MM.1S (cell line): Measurements from ENCODE around the gene TMEM235.

Experiments used
- DNase-seq: peaks from one replicate; pipeline ENCODE4 v3.0.0-alpha.2; 2015
- H2AFZ ChIP-seq: fragments of 300-600 bp; sonication (generic); 2 replicates; pipeline ENCODE4 v1.6.0; 2016; ENCODE audit warnings: antibody characterized with exemption, low read length
- H3F3A ChIP-seq: fragments of 300-600 bp; sonication (generic); 2 replicates; pipeline ENCODE4 v1.6.1; 2016; ENCODE audit warnings: mild to moderate bottlenecking, antibody characterized with exemption, low read length, moderate library complexity, mixed read lengths; ENCODE audit not compliant: insufficient read depth
- H3K27ac ChIP-seq: fragments of 300-600 bp; sonication (generic); 2 replicates; pipeline ENCODE4 v1.5.1; 2016; ENCODE audit warnings: mild to moderate bottlenecking, low read length
- H3K27me3 ChIP-seq: fragments of 300-600 bp; sonication (generic); replicated peaks from 2 replicates; pipeline ENCODE4 v1.6.0; 2016; ENCODE audit warnings: low read length; ENCODE audit not compliant: insufficient read depth
- H3K36me3 ChIP-seq: fragments of 300-600 bp; sonication (generic); replicated peaks from 2 replicates; pipeline ENCODE4 v1.6.1; 2016; ENCODE audit warnings: mild to moderate bottlenecking, low read length, mixed read lengths; ENCODE audit not compliant: insufficient read depth
- H3K4me1 ChIP-seq: fragments of 300-600 bp; sonication (generic); 2 replicates; pipeline ENCODE4 v1.6.1; 2016; ENCODE audit warnings: low read length, mixed read lengths
- H3K4me2 ChIP-seq: fragments of 300-600 bp; sonication (generic); 2 replicates; pipeline ENCODE4 v1.6.0; 2016; ENCODE audit warnings: low read depth, low read length
- H3K4me3 ChIP-seq: fragments of 300-600 bp; sonication (generic); 2 replicates; pipeline ENCODE4 v1.5.1; 2016; ENCODE audit warnings: low read length, mixed read lengths
- H3K79me2 ChIP-seq: fragments of 300-600 bp; sonication (generic); 2 replicates; pipeline ENCODE4 v1.6.1; 2016; ENCODE audit warnings: mixed run types, low read length, mixed read lengths
- H3K9ac ChIP-seq: fragments of 300-600 bp; sonication (generic); 2 replicates; pipeline ENCODE4 v1.6.1; 2016; ENCODE audit warnings: low read length, mixed read lengths
- H3K9me2 ChIP-seq: fragments of 300-600 bp; sonication (generic); replicated peaks from 2 replicates; pipeline ENCODE4 v1.6.1; 2016; ENCODE audit warnings: mild to moderate bottlenecking, low read length, mixed read lengths; ENCODE audit not compliant: insufficient read depth
- H3K9me3 ChIP-seq: fragments of 300-600 bp; sonication (generic); replicated peaks from 2 replicates; pipeline ENCODE4 v1.6.1; 2016; ENCODE audit warnings: mild to moderate bottlenecking, low read length, mixed read lengths; ENCODE audit not compliant: insufficient read depth
- H4K20me1 ChIP-seq: fragments of 300-600 bp; sonication (generic); 2 replicates; pipeline ENCODE4 v1.6.1; 2016; ENCODE audit warnings: mild to moderate bottlenecking, low read length, moderate library complexity, mixed read lengths; ENCODE audit not compliant: insufficient read depth
- CTCF ChIP-seq: fragments of 300-600 bp; sonication (generic); IDR thresholded peaks from 2 replicates; pipeline ENCODE4 v1.5.1; 2016; ENCODE audit warnings: antibody characterized with exemption, low read length, mixed read lengths
- EZH2 ChIP-seq: fragments of 300-600 bp; sonication (generic); optimal IDR thresholded peaks from 2 replicates; pipeline ENCODE3; 2017; ENCODE audit warnings: low read depth, mild to moderate bottlenecking, antibody characterized with exemption, low read length, mixed read lengths
- EZH2phosphoT487 ChIP-seq: fragments of 300-600 bp; sonication (generic); IDR thresholded peaks from 2 replicates; pipeline ENCODE4 v1.6.1; 2018; ENCODE audit warnings: antibody characterized with exemption, low read length

Gene TMEM235

DNA sequence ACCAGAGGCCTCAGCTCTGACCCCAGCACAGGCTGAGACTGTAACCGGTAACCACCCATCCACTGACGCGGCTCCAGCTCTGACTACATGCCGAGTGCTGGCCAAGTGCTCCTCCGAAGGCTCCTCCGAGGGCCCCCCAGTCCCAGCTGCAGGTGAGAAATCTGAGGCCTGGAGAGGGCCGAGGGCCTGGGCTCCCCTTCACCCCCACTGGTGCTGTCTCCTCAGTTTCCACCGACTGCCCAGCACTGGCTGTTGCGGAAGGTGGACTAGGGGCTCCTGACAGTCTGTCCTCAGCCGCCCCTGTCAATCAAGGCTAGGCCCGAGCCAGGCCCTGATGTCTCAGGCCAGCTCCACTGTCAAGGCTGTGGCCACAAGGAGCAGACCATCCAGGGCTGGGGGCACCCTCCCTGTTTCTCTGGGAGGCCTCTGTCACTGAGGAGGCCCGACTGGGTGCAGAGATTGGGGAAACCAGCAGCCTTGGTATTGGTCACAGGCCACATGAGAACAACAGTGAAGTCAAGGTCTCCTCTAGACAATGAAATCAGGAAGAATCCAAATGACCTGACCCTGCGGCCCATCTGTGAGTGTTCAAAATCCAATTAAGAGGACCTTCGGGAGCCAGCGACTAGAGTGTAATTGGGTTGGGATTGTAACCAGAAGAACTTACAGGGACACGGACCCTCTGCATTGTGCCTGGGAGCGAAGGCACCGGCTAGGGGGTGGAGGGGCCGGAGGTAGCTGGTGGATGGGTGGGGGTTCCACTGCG lies 5.1 kb downstream of the TMEM235 start:
- Histone ChIP-seq H3K36me3 (no peaks in the 10 kb centered on the region), H3F3A (no peaks in the 10 kb centered on the region), H3K9me3 (no peaks in the 10 kb centered on the region), H3K4me1 (no peaks in the 10 kb centered on the region), H3K9ac (no peak overlapping the region), H3K27ac (no peak overlapping the region), H3K4me3 (no peak overlapping the region), H4K20me1 (no peaks in the 10 kb centered on the region), H2AFZ (no peak overlapping the region), H3K27me3 (peaks cover 16% of the 10 kb centered on the region), H3K9me2 (no peaks in the 10 kb centered on the region), H3K4me2 (no peak overlapping the region), H3K79me2 (no peaks in the 10 kb centered on the region)
- DNase-seq = no peak
- no peak for TF ChIP-seq EZH2
- no peak for TF ChIP-seq EZH2phosphoT487
- TF ChIP-seq CTCF = no peak

DNA sequence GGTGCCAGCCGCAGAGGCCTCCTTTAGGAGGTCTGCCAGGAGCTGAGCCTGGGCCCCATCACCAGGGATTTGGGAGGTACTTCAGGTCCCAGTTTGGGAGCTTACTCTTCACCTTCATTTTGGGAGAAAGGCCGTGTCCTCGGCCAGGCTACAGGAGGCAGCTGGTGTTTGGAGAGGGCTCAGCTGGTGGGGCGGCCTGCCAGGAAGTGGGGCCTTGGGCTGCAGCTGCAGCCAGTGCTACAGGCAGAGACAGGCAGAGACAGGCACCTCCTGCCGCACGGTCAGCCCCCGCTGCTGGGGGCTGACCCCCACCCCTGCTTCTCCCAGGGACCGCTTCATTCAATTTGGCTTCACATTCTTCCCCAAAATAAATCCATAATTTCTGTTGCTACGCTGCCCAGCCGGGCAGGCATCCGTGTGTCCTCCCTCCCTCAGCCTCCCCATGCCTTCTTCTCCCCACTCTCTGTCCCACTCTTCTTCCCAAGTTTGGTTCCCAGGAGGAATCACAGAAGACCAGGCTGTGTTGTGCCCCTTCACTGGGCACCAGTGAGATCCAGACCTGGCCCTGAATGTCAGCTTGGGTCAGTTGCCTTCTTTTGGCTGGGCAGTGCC lies 6.1 kb downstream of the TMEM235 start:
- H3F3A ChIP-seq = no peaks in the 10 kb centered on the region
- no peak for TF ChIP-seq EZH2
- TF ChIP-seq EZH2phosphoT487 = no peak
- no peak for TF ChIP-seq CTCF
- no peak overlapping the region for H2AFZ ChIP-seq
- no peak overlapping the region for H3K27ac ChIP-seq
- no peak for DNase-seq
- no peaks in the 10 kb centered on the region for H3K36me3 ChIP-seq
- no peak overlapping the region for H3K9ac ChIP-seq
- no peak overlapping the region for H3K4me2 ChIP-seq
- no peaks in the 10 kb centered on the region for H3K79me2 ChIP-seq
- H3K4me1 ChIP-seq = no peaks in the 10 kb centered on the region
- no peaks in the 10 kb centered on the region for H3K9me2 ChIP-seq
- H3K27me3 ChIP-seq = peaks cover 9% of the 10 kb centered on the region
- no peaks in the 10 kb centered on the region for H4K20me1 ChIP-seq
- no peaks in the 10 kb centered on the region for H3K9me3 ChIP-seq
- H3K4me3 ChIP-seq = no peak overlapping the region

- H3K4me2 ChIP-seq = no peak overlapping the region
- no peak for TF ChIP-seq EZH2phosphoT487
- H3K4me3 ChIP-seq = no peak overlapping the region
- no peak overlapping the region for H3K9ac ChIP-seq
- no peaks in the 10 kb centered on the region for H4K20me1 ChIP-seq
- H3K9me3 ChIP-seq = no peaks in the 10 kb centered on the region
- DNase-seq = no peak
- H3K36me3 ChIP-seq = no peaks in the 10 kb centered on the region
- no peaks in the 10 kb centered on the region for H3F3A ChIP-seq
- no peak overlapping the region for H3K27ac ChIP-seq
- H3K9me2 ChIP-seq = no peaks in the 10 kb centered on the region
- H2AFZ ChIP-seq = no peak overlapping the region
- H3K4me1 ChIP-seq = 0 out of 2 replicates have a peak, but pooled peaks cover 5% of the 10 kb centered on the region
- H3K27me3 ChIP-seq = no peaks in the 10 kb centered on the region
- H3K79me2 ChIP-seq = no peaks in the 10 kb centered on the region
Measured at GRCh38 chr17:78238823-78239488, 7.5 kb downstream of the TMEM235 start.
